Right atrium auricular region (tissue), 2 donors: Measurements from ENCODE around the gene KRTAP10-8. TPM values are rescaled to one million over a fixed set of nuclear protein-coding genes. Genes with fewer than 3 reads are reported as not detected.

ENCODE experiments used
- DNase-seq: peaks from one replicate; pipeline ENCODE4 v3.0.0-alpha.2; 2019; ENCODE audit warnings: low spot score
- H3K27ac ChIP-seq, 2 donors: fragments of 200-600 bp; sonication (generic); 1 replicate in 1 of 2; 2 replicates in 1 of 2; pipeline ENCODE4 v1.5.1; 2016 to 2019
- H3K27me3 ChIP-seq, 2 donors: fragments of 200-600 bp; sonication (generic); one replicate each; pipeline versions ENCODE4 v1.5.1 to v1.6.0; 2017 to 2019
- H3K36me3 ChIP-seq: fragments of 200-600 bp; sonication (generic); one replicate; pipeline ENCODE4 v1.5.1; 2016
- H3K4me1 ChIP-seq, 2 donors: fragments of 200-600 bp; sonication (generic); one replicate each; pipeline versions ENCODE4 v1.5.1 to v1.6.0; 2017 to 2019
- H3K4me3 ChIP-seq, 2 donors: fragments of 200-600 bp; sonication (generic); 1 replicate in 1 of 2; 2 replicates in 1 of 2; pipeline ENCODE4 v1.5.1; 2017 to 2019; ENCODE audit warnings: mild to moderate bottlenecking in 1 of 2, moderate library complexity in 1 of 2
- H3K9me3 ChIP-seq, 2 donors: fragments of 200-600 bp; sonication (generic); one replicate each; pipeline ENCODE4 v1.5.1; 2019
- CTCF ChIP-seq, 2 donors: fragments of 200-600 bp; sonication (generic); IDR thresholded peaks; one replicate each; pipeline ENCODE4 v1.5.1; 2019; ENCODE audit warnings: antibody characterized with exemption in 2 of 2
- total RNA-seq, 2 donors: library from RNA; depleted of rRNA; stranded (reverse); fragments of >200 nt; gene quantifications; one replicate each; pipeline ENCODE4 v1.1.0, GENCODE V29; 2016

KRTAP10-8 gene
- total RNA-seq, 2 donors from 2014 or later: not detected

- Histone ChIP-seq H3K4me1 (no peaks in the 10 kb centered on the region), H3K4me3 (no peak overlapping the region), H3K9me3 (peaks cover 0 to 6% of the 10 kb centered on the region in 2 donors), H3K27me3 (no peaks in the 10 kb centered on the region), H3K27ac (no peak overlapping the region), H3K36me3 (no peaks in the 10 kb centered on the region)
- DNase-seq: no peak
- no peak for TF ChIP-seq CTCF (IDR thresholded peaks at IDR 0.05)
Measured at GRCh38 chr21:44568261-44568660, 43.6 kb upstream of the KRTAP10-8 start.

- no peak overlapping the region for H3K27ac ChIP-seq
- no peaks in the 10 kb centered on the region for H3K27me3 ChIP-seq
- DNase-seq: no peak
- TF ChIP-seq CTCF (IDR thresholded peaks at IDR 0.05): no peak
- no peaks in the 10 kb centered on the region for H3K4me1 ChIP-seq
- no peak overlapping the region for H3K4me3 ChIP-seq
- peaks cover 0 to 6% of the 10 kb centered on the region in 2 donors for H3K9me3 ChIP-seq
- H3K36me3 ChIP-seq: no peaks in the 10 kb centered on the region
Measured at GRCh38 chr21:44568667-44569556, 43.0 kb upstream of the KRTAP10-8 start.

- Histone ChIP-seq H3K4me1 (no peaks in the 10 kb centered on the region), H3K27ac (no peak overlapping the region), H3K9me3 (peaks cover 0 to 6% of the 10 kb centered on the region in 2 donors), H3K36me3 (no peaks in the 10 kb centered on the region), H3K27me3 (no peaks in the 10 kb centered on the region), H3K4me3 (no peak overlapping the region)
- peak; percentile 5 for DNase-seq
- no peak for TF ChIP-seq CTCF (IDR thresholded peaks at IDR 0.05)
Measured at GRCh38 chr21:44569861-44570517, 41.9 kb upstream of the KRTAP10-8 start.

- H3K4me3 ChIP-seq: no peak overlapping the region
- H3K36me3 ChIP-seq: no peaks in the 10 kb centered on the region
- H3K9me3 ChIP-seq: peaks cover 0 to 6% of the 10 kb centered on the region in 2 donors
- TF ChIP-seq CTCF (IDR thresholded peaks at IDR 0.05): no peak
- no peaks in the 10 kb centered on the region for H3K4me1 ChIP-seq
- no peaks in the 10 kb centered on the region for H3K27me3 ChIP-seq
- no peak overlapping the region for H3K27ac ChIP-seq
- peak; percentile 16 for DNase-seq
Measured at GRCh38 chr21:44571296-44571695, 40.6 kb upstream of the KRTAP10-8 start.

- TF ChIP-seq CTCF (IDR thresholded peaks at IDR 0.05): no peak
- Histone ChIP-seq H3K4me3 (no peak overlapping the region), H3K27me3 (no peaks in the 10 kb centered on the region), H3K36me3 (no peaks in the 10 kb centered on the region), H3K27ac (no peak overlapping the region), H3K9me3 (peaks cover 0 to 12% of the 10 kb centered on the region in 2 donors), H3K4me1 (no peaks in the 10 kb centered on the region)
- DNase-seq: peak; percentile 21
Measured at GRCh38 chr21:44571844-44572782, 39.8 kb upstream of the KRTAP10-8 start.
